ENCODE results near the gene ADAMTS13.
"Not testable (repeated sequence)": the region's sequence is repeated elsewhere in the genome, so short reads cannot be mapped to it uniquely, and the experiment has no call there.

ADAMTS13 gene

DNA sequence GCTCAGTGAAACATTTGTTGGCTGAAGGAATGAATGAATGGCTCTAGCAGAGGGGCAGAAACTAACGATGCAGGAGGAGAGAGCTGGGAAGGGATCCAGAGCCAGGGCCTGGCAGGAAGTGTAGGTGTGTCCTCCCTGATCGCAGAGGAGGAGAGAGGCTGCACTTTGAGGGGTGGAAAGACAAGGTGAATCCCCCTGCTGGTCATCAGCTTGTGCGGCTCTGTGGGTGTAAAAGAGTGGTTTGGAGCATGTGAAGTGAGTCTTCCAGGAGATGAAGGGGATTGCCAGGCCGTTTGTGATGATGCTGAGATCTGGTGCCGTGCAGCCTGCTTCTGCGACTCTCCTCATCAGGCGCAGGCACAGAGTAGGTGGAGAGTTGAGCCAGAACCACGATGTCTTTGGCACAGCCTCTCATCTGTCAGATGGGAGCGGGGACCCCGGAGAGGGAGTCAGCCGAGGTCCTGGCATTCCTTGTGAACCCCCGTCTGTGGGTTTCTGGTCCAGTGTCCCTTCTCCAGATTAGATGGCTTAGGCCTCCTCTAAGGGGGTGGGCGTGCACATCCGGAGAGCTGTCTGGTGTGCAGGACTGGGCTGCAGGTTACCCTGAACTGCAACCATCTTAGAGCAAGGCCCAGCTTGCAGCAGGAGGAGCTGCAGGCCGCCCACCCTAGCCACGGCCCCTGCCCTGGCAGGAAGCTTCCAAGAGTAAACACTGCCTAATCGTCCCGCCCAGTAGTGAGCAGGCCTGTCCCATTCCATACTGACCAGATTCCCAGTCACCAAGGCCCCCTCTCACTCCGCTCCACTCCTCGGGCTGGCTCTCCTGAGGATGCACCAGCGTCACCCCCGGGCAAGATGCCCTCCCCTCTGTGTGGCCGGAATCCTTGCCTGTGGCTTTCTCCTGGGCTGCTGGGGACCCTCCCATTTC lies at the start of gene ADAMTS13:
TSS of gene ADAMTS13 (plus strand) at position 753 of the 928 bp plus-strand sequence. CDS start at position 830, 77 bp downstream.
- no peak for DNase-seq (ENCODE audit: low read depth, low spot score)

DNA sequence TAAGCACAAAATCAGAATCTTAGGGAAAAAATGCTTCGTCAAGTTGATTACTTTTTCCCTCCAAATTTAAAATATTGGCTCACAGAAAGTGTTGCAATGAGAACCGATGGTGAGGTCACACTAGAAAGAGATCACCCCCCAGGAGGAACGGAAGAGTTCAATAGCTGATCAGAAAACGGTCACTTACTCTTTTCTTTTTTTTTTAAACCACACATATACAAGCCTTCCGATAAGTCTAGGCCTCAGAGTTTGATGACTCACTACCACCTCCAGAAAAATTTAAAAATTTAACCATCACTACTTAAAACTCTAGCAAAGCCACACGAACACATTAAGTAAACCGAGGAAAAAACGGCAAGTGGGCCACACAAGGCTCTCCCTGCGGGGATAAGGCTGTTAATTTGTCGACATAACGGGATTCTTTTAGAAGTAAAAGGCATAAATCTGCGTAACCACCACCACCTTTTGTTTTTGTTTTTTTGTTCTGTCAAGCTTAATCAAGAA lies 47.5 kb upstream of the ADAMTS13 start:
- no peak for DNase-seq (ENCODE audit: low read depth, low spot score)

DNA sequence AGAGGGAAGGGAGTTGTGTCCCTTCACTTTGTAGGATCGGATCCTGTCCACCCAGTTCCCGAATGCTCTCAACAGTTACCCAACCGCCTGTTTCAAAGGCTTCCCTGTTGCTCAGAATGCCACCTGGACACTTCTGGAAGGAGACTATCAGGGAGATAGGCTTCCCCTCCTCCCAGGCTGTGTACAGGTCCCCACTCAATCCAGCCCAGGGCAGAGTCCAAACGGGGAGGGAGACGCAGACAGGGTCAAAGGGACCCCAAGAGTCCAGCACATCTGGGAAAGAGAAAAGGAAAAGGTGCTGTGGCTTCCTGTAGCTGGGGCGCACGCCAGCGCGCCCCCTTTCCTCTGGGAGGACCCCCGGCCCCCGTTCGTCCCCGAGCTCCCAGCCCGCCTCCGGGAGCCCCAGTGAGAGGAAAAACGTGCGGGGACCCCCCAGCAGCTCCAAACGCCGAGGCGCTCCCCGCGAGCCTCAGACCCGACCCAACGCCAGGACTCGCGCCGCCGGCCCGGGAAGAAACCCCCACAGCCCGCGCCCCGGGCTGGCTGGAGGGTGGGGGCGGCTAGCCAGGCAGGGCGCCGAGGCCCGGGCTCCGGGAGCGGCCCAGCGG lies 46.9 kb upstream of the ADAMTS13 start:
- DNase-seq (ENCODE audit: low read depth, low spot score): no peak

DNA sequence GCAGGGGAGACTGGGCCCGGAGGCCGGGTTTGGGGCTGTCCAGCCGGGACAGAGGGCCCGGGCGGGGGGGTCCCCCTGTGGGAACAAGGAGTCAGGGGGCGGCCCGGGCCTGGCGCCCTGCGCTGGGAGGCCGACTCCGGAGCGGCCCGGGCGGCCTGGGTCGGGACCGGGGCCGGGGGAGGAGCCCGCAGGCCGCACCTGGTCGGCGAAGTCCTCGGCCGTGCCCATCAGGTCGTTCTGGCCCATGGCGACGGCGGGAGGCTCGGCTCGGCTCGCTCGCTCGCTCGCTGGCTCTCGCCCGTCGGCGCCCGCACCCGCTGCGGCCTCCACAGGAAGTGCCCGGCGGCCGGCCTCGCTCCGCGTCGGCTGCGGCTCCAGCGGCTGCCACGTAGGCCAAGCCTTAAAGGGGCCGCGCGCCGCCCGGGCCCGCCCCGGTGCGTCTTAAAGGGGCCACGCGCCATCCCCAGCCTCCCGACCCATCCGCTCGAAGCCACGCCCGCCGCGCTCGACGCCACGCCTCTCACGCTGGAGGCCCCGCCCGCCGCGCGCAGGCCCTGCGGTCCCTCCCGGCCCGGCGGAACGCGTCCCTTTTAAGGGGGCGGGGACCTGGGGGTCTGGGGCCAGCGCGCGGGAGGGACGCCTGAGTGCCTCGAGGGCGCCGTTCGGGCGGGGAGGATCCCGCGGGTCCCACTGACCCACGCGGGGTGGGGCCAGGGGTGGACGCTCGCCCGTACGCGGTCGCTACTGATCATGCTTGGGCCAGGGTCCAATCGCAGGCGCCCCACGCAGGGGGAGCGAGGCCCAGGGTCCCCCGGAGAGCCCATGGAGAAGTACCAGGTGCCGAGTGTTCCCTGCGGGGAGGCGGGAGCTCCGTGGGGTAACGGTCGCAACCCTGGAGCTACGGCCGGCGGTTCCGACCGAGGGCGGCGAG lies 46.2 kb upstream of the ADAMTS13 start, which contains the start of the genes STKLD1 and SURF4:
TSS of gene STKLD1 (plus strand) at position 643 of the 931 bp plus-strand sequence. CDS start at position 751, 108 bp downstream.
TSS of gene SURF4 (minus strand) at position 337 of the 931 bp plus-strand sequence. CDS start at position 246, 91 bp downstream.
- DNase-seq (ENCODE audit: low read depth, low spot score): peak; percentile 91

DNA sequence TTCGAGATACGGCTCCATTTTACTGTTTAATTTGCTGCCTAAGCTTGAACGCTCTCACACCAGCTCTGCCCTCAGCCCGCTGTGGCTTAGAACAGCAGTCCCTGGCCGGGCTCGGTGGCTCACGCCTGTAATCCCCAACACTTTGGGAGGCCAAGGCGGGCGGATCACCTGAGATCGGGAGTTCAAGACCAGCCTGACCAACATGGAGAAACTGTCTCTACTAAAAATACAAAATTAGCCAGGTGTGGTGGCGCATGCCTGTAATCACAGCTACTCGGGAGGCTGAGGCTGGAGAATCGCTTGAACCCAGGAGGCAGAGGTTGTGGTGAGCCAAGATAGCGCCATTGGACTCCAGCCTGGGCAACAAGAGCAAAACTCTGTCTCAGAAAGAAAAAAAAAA lies 44.9 kb upstream of the ADAMTS13 start:
- not testable (repeated sequence) for DNase-seq (ENCODE audit: low read depth, low spot score)

DNA sequence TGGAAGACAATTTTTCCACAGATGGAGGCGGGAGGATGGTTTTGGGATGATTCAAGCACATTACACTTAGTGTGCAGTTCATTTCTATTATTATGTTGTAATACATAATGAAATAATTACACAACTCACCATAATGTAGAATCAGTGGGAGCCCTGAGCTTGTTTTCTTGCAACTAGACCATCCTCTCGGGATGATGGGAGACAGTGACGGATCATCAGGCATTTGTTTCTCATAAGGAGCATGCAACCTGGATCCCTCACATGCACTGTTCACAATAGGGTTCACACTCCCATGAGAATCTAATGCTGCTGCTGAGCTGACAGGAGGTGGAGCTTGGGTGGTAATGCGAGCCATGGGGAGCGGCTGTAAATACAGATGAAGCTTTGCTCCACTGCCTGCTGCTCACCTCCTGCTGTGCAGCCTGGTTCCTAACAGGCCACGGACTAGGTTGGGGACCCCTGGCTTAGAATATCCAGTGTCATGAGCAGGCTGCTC lies 44.4 kb upstream of the ADAMTS13 start:
- no peak for DNase-seq (ENCODE audit: low read depth, low spot score)

DNA sequence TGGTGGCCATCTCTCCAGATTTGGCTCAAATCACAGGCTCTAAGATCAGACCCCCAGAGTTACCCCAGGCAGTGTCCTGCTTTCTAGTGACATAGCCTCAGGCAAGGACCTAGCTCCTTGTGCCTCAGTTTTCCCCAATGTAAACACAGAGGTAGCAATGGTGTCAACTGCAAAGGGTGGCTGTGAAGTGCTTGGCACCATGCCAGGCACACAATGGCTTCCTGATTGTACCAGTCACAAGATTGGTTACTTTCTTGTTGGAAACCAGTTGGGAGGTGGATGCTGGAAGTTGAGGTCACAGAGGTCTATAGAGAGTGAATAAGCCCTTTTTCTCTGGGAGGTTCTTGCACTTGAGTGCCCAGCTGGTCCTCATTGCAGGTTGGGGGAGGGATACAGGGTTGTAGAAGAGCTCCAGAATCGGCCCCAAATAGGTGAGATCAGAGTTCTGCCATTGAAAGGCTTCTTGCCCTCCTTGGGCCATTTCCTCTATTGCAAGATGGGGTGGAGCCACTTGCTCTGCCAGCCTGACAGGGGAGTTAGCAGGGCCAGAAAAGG lies 43.7 kb upstream of the ADAMTS13 start:
- DNase-seq (ENCODE audit: low read depth, low spot score): no peak

DNA sequence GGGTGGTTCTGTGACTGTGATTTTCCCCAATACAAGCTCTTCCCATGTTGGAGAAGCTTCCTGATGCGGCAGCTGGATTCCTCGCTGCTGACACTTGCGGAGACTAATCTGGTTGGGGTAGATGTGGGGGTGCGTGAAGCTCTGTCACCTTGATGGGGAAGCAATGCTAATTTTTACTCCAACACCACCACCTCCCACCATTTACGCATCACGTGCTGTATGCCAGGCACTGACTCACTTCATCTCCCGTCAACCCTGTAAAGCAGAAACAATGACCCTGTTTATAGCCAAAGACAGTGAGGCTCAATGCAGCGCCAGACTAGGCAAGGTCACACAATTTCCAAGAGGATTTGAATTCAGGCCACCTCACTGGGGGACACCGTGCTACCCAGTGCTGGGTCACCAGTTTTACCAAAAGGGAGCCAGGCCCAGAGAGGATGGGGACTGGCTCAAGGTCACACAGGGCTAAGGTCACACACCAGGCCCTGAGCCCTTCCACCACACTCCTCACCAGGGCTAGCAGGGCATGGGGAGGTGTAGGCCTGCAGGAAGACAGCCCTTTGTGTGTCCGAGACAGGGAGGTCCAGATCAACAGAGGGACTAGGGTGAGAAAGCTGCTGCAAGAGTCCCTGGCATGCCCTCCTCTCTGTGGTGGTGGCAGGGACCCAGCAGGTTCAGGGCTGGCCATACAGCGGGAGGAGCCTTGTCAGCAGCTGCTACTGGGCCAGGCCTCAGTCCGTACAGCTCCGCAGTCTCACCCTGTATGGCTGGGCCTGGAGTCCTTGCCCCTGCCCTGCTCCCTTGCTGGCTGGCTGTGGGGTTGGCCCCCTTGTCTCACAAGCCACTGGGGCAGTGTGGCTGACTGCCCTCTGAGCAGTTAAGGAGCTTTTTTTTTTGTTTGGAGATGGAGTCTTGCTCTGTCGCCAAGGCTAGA lies 42.7 kb upstream of the ADAMTS13 start:
- no peak for DNase-seq (ENCODE audit: low read depth, low spot score)

DNA sequence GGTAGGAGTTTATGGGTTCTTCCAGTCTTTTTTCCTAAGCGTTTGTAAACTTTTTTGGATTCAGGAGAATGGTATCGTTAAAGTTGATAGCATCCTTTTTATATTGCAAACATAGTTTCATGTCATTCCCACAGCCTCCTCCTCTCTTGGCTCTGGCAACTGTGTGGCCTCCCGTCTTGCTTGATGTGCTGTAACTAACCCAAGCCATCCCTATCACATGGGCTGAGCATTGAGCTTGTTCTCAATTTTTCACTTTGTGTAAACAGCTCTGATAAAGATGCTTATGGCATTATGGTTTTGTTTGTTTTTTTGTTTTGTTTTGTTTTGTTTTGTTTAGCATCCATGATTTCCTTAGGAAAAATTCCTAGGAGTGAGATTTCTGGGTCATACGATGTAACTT lies 41.4 kb upstream of the ADAMTS13 start:
- no peak for DNase-seq (ENCODE audit: low read depth, low spot score)

DNA sequence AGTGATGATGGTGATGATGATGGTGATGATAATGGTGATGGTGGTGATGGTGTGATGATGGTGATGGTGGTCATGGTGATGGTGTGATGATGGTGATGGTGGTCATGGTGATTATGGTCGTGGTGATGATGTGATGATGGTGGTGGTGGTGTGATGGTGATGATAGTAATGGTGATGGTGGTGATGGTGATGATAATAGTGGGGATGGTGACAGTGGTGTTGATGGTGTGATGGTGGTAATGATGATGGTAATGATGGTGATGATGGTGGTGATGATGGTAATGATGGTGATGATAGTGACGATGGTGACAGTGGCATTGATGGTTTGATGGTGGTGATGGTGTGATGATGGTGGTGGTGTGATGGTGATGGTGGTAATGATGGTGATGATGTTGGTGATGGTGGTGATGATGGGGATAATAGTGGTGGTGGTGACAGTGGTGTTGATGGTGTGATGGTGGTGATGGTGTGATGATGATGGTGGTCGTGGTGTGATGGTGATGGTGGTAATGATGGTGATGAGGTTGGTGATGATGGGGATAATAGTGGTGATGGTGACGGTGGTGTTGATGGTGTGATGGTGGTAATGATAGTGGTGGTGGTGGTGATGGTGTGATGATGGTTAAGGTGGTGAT lies 39.5 kb upstream of the ADAMTS13 start:
- no peak for DNase-seq (ENCODE audit: low read depth, low spot score)

DNA sequence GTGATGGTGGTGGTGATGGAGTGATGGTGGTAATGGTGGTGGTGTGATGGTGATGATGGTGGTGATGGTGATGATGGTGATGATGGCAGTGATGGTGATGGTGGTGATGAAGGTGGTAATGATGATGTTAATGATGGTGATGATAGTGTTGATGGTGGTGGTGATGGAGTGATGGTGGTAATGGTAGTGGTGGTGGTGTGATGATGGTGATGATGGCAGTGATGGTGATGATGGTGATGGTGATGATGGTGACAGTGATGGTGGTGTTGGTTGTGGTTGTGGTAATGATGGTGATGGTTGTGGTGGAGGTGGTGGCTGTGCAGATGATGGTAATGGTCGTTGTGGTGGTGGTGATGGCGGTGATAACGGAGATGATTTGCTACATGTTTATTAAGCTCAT lies 38.7 kb upstream of the ADAMTS13 start:
- DNase-seq (ENCODE audit: low read depth, low spot score): no peak

DNA sequence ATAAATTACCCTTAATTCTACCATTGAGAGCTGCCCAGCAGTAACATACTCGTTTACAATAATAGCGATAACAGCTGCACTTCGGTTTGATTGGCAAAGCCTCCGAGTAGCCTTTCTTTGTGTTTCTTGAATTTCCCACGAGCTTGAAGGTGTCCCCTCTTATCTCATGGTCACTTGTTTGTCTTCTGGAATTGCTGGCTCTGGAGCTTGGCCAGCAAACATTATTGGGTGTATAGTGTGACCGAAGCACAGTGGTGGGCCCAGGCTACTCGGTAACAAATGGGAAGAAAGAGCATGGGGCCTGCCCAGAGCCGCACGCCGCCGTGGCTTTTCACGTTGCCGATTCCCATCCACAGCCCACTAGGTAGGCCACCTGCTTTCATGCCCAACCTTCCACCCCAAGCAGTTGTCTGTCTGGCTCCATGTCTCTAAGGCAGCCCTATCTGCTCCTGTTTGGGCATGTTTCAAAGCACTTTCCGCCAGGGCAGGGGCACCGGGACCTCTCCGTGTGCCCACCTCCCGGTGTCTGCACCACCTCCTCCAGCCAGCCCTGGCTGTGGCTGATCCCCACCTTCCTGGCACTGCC lies 37.3 kb upstream of the ADAMTS13 start:
- DNase-seq (ENCODE audit: low read depth, low spot score): no peak

DNA sequence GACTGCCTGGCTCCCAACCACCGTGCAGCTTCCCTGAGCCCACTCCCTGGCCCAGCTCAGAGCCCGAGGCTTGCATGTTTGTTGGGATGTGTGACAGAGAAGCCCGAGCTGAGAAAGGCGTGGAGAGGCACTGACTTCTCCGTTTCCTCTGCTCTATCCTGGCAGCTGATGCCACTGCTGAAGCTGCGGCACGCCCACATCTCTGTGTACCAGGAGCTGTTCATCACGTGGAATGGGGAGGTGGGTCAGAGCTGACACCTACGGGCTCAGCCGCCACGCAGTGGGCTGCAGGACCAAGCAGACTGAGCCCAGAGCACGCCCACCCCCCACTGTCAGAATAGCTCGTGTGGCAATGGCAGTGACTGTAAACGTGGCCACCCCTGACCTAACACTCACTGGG lies 36.7 kb upstream of the ADAMTS13 start:
- no peak for DNase-seq (ENCODE audit: low read depth, low spot score)

DNA sequence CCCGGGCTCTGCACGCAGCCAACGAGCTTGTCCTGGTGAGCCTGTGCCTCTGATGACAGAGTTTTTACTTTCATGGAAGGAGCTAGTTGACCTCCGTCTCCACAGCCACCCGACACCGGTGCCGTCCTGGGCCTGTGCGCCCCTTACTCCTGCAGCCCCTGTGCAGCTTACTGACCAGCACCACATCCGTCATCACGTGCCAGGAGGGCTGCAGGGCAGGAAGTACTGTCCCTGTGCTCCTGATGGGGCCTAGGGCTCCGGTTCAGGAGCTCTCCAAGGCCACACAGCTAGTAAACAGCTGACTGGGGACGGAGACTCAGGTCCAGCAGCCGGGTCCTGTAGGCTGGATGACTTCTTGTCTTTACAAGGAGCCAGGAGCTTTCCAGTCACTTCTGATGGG lies 35.8 kb upstream of the ADAMTS13 start:
- DNase-seq (ENCODE audit: low read depth, low spot score): no peak

DNA sequence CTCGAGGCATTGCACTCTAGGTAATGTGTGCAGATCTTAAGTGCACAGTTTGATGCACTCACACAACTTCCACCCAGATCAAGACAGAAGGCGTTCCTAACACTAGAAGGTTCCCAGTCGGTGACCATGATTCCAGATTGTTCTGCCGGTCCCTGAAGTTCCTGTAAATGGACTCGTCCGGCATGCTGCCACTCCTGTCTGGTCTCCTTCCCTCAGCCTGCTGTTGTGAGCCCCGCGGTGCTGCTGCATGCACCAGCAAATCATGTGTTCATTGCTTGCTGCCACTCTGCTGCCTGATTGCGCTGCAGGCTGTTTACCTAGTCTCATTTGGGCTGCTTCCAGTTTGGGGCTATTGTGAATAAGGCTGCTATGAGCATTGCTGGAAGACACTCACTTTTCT lies 34.5 kb upstream of the ADAMTS13 start:
- DNase-seq (ENCODE audit: low read depth, low spot score): no peak

DNA sequence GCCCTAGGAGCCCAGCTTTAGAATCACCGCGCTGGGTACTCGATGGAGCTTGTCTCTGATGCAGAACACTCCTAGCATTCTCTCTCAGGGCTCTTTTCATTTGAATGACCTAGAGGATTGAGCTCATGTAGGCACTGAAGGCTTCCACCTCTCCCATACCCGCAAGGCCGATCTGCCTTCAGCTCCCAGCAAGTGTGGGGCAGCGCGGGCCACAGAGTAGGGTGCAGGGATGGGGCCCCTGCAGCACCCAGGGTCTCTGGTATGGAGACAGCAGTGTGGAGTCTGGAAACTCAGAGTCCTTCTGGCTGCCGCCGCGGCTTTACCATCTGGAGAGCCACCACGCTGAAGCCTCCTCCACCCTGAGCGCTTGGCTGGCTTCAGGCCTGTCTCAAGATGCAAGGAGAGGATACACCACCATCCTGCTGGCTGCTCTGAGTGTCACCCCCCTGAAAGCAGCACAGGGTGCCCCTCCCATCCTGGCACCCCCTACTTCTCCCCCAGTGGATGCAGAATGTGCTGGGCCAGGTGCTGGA lies 33.1 kb upstream of the ADAMTS13 start:
- no peak for DNase-seq (ENCODE audit: low read depth, low spot score)

DNA sequence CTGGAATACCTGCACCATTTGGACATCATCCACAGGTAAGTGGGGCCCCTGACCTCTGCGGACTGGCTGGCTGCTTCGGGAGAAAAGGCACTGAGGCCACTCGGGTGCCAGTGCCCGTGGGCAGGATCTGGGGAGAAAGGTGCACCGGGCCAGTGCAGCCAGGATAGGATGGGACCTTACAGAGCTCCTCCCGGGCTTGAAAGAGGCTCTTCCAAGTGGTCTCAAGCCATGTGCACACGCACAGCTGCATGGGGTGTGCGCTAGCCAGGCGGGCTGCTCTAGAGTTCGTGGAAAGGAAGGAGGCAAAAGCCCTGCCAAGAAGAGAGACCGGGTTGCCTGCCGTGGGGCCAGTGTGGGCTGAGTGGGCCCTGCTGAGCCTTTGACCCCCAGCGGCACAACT lies 32.6 kb upstream of the ADAMTS13 start:
- DNase-seq (ENCODE audit: low read depth, low spot score): no peak

DNA sequence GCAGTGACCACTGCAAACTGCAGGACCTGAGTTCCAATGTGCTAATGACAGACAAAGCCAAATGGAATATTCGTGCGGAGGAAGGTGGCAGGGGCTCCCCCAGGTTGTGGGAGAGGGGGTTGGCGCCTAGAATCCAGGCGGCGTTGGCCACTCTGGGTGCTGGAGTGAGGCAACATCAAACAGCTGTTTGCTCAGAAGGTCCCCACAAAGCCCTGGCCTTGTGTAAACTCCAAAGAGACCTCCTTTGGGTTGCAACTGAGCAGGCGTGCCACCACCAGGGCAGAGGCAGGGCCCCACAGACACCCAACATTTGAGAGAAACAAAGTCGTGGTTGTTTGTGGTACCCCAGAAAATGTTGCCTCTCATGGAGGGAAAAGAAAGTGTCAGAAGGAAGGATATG lies 31.5 kb upstream of the ADAMTS13 start:
- no peak for DNase-seq (ENCODE audit: low read depth, low spot score)

DNA sequence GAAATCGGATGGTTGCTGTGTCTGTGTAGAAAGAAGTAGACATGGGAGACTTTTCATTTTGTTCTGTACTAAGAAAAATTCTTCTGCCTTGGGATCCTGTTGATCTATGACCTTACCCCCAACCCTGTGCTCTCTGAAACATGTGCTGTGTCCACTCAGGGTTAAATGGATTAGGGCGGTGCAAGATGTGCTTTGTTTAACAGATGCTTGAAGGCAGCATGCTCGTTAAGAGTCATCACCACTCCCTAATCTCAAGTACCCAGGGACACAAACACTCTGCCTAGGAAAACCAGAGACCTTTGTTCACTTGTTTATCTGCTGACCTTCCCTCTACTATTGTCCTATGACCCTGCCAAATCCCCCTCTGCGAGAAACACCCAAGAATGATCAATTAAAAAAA lies 30.7 kb upstream of the ADAMTS13 start:
- not testable (repeated sequence) for DNase-seq (ENCODE audit: low read depth, low spot score)
